Measurements from ENCODE around the gene GMDS.

Gene GMDS

GRCh38 chr6:1600063-1600763 lies 645.2 kb downstream of the GMDS start:
- Mint-ChIP-seq H3K9me3 (no peaks in the 10 kb centered on the region), H3K27ac (no peak overlapping the region), H3K4me1 (ENCODE audit: low read depth) (peaks cover under 1% of the 10 kb centered on the region), H3K4me3 (no peak overlapping the region), H3K36me3 (ENCODE audit: low read depth) (no peaks in the 10 kb centered on the region), H3K27me3 (peaks cover 75% of the 10 kb centered on the region)

DNA sequence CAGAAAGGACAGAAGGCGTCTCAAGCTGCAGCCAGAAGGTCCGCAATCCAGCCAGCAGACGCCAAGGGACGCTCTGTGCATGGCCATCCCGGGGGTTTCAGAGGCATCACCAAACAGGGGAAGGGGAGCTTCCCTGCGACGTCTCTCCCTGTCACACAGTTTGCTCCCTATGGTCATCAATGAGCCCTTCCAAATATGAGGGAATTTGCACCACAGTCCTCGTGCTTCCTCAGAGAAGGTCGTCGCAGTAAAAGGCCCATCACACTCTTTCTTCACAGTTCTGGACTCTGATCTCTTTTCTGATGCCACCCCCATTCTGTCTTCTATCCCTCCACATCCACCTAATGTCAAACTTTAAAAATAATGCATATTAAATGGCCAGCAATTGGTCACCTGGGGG lies 645.9 kb downstream of the GMDS start:
- no peaks in the 10 kb centered on the region for H3K36me3 Mint-ChIP-seq (ENCODE audit: low read depth)
- H3K4me3 Mint-ChIP-seq, result no peak overlapping the region
- H3K27me3 Mint-ChIP-seq, result peaks cover 79% of the 10 kb centered on the region
- H3K4me1 Mint-ChIP-seq (ENCODE audit: low read depth), result no peaks in the 10 kb centered on the region
- no peaks in the 10 kb centered on the region for H3K9me3 Mint-ChIP-seq
- H3K27ac Mint-ChIP-seq, result no peak overlapping the region

DNA sequence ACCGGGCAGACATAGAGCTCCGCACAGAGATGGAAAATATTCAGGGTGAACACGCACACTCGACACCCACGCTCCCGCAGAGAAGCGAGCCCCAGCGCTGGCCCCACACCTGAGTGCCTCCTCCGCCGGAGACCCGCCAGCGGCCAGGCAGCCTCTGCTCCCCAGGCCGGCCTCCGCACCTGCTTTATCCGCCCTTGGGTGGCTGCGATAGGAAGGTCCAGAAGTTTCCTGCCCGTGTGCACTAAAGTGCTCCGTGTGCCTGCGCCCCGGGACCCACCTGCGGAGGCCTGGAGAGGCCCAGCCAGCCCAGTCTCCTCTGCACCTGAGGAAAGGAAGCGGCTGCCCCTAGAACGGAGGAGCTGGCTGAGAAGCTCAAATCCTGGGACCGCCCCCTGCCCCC lies 646.5 kb downstream of the GMDS start:
- no peak overlapping the region for H3K27ac Mint-ChIP-seq
- H3K4me1 Mint-ChIP-seq (ENCODE audit: low read depth), result no peaks in the 10 kb centered on the region
- no peak overlapping the region for H3K4me3 Mint-ChIP-seq
- H3K27me3 Mint-ChIP-seq, result peaks cover 76% of the 10 kb centered on the region
- H3K9me3 Mint-ChIP-seq, result no peaks in the 10 kb centered on the region
- no peaks in the 10 kb centered on the region for H3K36me3 Mint-ChIP-seq (ENCODE audit: low read depth)

DNA sequence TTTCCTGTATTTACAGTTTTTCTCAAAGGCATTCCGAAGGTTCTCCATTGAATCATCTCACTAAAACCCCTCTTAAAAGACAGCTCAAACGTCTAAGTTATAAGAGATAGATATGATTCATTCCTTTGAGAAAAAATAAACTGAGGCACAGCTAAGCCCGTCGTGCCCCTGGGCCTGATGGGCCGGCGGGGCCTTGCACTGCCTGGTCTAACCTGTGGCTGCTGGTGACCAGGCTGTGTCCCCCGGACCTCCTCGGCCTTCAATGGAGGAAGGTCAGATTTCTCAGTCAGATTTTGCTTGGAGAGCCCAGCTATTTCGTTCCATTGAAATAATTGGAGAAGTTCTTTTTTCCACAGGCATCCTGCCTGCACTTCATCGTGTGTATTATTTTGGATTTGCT lies 647.0 kb downstream of the GMDS start:
- Mint-ChIP-seq H3K4me3 (no peak overlapping the region), H3K4me1 (ENCODE audit: low read depth) (no peaks in the 10 kb centered on the region), H3K27me3 (peaks cover 75% of the 10 kb centered on the region), H3K36me3 (ENCODE audit: low read depth) (no peaks in the 10 kb centered on the region), H3K27ac (no peak overlapping the region), H3K9me3 (no peaks in the 10 kb centered on the region)

DNA sequence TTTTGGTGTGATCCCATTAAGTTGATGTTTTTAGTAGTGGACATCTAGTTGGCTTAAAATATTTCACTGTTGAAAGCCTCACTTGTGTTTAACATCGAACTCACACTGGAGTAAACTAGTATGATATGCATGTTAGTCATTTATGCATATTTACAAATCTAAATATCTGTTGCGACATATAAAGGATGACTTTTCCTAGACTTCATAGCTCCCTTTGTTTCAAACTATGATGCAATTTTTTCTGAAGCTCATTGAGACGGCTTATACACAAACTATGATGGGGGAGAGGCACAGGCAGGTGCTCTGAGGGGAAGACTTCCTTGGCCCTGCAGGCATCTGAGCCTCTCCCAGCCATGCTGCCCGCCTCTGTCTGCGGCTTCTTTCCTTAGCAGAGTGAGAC lies 647.5 kb downstream of the GMDS start:
- no peak overlapping the region for H3K4me3 Mint-ChIP-seq
- peaks cover 73% of the 10 kb centered on the region for H3K27me3 Mint-ChIP-seq
- no peaks in the 10 kb centered on the region for H3K36me3 Mint-ChIP-seq (ENCODE audit: low read depth)
- H3K9me3 Mint-ChIP-seq, result no peaks in the 10 kb centered on the region
- no peak overlapping the region for H3K27ac Mint-ChIP-seq
- no peaks in the 10 kb centered on the region for H3K4me1 Mint-ChIP-seq (ENCODE audit: low read depth)

DNA sequence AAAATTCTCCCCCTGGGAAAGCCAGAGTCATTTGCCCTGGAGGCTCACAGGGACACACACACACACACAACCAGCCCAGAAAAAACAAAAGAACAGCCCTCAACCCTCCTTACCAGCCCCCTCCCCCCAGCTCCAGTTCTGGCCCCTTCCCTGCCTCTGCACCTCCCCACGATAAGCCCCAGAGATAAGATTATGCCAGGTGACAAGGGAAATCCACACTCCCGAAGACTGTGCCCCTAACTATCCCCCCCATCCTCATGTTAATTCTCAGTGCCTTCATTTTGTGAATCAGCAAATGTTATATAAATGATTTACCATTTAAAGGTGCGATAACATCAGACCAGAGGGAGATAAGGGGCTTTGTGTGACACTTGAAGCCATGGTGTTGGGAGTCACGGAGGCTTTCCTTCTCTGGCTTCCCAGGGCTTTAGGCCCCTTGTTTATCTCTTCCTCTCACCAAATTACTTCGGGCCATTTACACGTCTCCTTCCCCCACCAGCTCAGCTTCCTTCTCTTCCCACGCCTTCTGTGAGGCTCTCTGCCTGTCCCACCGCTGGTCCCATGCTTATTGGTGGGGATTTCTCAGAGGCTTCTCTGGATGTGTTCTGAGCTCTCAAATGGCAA lies 648.2 kb downstream of the GMDS start:
- Mint-ChIP-seq H3K4me1 (ENCODE audit: low read depth) (no peaks in the 10 kb centered on the region), H3K27me3 (peaks cover 73% of the 10 kb centered on the region), H3K27ac (no peak overlapping the region), H3K36me3 (ENCODE audit: low read depth) (no peaks in the 10 kb centered on the region), H3K4me3 (no peak overlapping the region), H3K9me3 (no peaks in the 10 kb centered on the region)

GRCh38 chr6:1596088-1596852 lies 649.1 kb downstream of the GMDS start:
- H3K27ac Mint-ChIP-seq, result no peak overlapping the region
- H3K4me3 Mint-ChIP-seq, result no peak overlapping the region
- H3K4me1 Mint-ChIP-seq (ENCODE audit: low read depth), result no peaks in the 10 kb centered on the region
- no peaks in the 10 kb centered on the region for H3K36me3 Mint-ChIP-seq (ENCODE audit: low read depth)
- H3K27me3 Mint-ChIP-seq, result peaks cover 68% of the 10 kb centered on the region
- H3K9me3 Mint-ChIP-seq, result no peaks in the 10 kb centered on the region

DNA sequence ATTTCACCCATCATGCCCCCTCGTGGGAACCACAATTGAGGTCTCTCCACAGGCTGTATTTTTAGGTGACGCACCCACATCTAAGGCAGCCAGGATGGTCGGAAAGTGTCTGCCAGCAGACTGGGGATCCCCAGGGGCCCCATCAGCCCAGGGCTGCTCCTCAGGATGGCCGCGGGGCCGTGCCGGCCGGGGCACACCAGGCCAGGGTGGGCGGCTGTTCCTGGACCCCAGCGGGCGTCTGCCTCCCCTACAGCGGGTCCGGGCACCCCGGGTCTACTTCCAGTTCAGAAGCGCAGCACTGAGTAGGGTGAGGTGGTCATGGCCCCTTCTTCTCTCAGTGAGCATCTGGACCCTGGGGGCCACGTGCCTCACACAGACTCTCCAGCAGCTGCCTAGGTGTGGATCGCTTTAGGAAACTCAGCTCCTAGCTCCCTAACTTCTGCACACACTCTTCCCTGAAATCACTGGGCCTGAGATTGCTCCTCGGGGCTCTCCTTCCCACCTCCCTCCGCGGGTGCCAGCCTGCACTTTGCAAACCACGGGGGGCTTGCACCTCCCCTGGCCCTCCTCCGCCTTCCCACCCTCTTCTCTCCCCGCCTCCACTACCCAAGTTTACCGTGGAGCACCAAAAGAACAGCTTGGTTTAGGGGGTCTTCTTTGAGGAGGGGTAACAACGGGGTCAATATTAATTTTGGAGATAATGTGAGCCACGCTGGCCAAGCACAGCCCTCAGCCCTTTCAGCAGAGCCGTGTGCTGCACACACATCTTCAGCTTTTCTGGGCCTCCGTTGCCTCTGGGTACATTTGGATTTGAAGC lies 649.9 kb downstream of the GMDS start:
- Mint-ChIP-seq H3K27me3 (peaks cover 62% of the 10 kb centered on the region), H3K27ac (no peak overlapping the region), H3K36me3 (ENCODE audit: low read depth) (no peaks in the 10 kb centered on the region), H3K4me1 (ENCODE audit: low read depth) (no peaks in the 10 kb centered on the region), H3K9me3 (no peaks in the 10 kb centered on the region), H3K4me3 (no peak overlapping the region)

GRCh38 chr6:1594445-1595200 lies 650.8 kb downstream of the GMDS start:
- Mint-ChIP-seq H3K9me3 (no peaks in the 10 kb centered on the region), H3K4me3 (no peak overlapping the region), H3K27ac (no peak overlapping the region), H3K27me3 (peaks cover 62% of the 10 kb centered on the region), H3K4me1 (ENCODE audit: low read depth) (no peaks in the 10 kb centered on the region), H3K36me3 (ENCODE audit: low read depth) (no peaks in the 10 kb centered on the region)

- Mint-ChIP-seq H3K27me3 (peaks cover 65% of the 10 kb centered on the region), H3K4me3 (no peak overlapping the region), H3K4me1 (ENCODE audit: low read depth) (no peaks in the 10 kb centered on the region), H3K27ac (no peak overlapping the region), H3K9me3 (no peaks in the 10 kb centered on the region), H3K36me3 (ENCODE audit: low read depth) (no peaks in the 10 kb centered on the region)
Observed at GRCh38 chr6:1593958-1594314, 651.5 kb downstream of the GMDS start.

- Mint-ChIP-seq H3K27me3 (peaks cover 66% of the 10 kb centered on the region), H3K27ac (no peak overlapping the region), H3K4me3 (no peak overlapping the region), H3K4me1 (ENCODE audit: low read depth) (no peaks in the 10 kb centered on the region), H3K9me3 (no peaks in the 10 kb centered on the region), H3K36me3 (ENCODE audit: low read depth) (no peaks in the 10 kb centered on the region)
Observed at GRCh38 chr6:1593286-1593957, 652.0 kb downstream of the GMDS start.

DNA sequence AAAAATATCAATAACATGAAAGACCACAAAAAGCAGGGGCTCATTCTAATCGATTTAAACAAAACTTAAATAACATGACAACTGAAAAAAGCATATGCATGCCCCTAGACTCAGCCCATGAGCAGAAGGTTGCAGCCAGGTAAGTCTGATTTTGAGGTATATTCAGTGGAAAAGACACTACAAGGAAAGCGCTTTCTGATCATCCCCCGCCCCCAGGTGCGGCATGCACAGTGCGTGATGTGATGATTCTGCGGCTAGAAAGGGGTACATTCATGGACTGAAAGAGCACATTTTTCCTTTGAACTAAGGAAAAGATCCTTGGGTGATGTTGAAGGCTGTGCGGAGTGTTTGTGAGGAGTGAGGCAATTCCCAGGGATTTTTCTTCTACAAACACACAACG lies 652.6 kb downstream of the GMDS start:
- peaks cover 61% of the 10 kb centered on the region for H3K27me3 Mint-ChIP-seq

DNA sequence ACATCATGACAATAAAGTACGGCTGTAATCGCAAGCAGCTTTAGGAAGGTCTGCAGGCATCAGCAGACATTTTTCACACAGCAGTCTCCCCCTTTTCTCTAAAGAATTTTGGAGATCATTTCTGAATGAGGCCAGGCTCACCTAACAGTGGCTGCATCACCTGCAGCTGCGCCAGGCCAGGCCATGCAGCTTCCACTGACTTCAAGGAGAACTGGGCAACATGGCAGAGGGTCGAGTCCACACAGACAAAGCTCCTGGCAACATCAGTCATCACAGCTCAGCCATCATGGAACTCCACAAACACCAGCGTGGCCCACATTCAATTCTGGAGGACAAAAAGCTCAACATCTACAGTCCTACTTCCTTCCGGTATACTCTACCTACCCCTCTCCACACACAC lies 653.5 kb downstream of the GMDS start:
- no peak overlapping the region for H3K27ac Mint-ChIP-seq
- no peaks in the 10 kb centered on the region for H3K36me3 Mint-ChIP-seq (ENCODE audit: low read depth)
- H3K27me3 Mint-ChIP-seq, result peaks cover 52% of the 10 kb centered on the region
- H3K4me1 Mint-ChIP-seq (ENCODE audit: low read depth), result no peaks in the 10 kb centered on the region
- no peaks in the 10 kb centered on the region for H3K9me3 Mint-ChIP-seq
- H3K4me3 Mint-ChIP-seq, result no peak overlapping the region

More for the DNA sequence above, 652.6 kb downstream of the GMDS start:
- H3K9me3 Mint-ChIP-seq, result no peaks in the 10 kb centered on the region
- H3K36me3 Mint-ChIP-seq (ENCODE audit: low read depth), result no peaks in the 10 kb centered on the region
- H3K4me1 Mint-ChIP-seq (ENCODE audit: low read depth), result no peaks in the 10 kb centered on the region
- no peak overlapping the region for H3K27ac Mint-ChIP-seq
- H3K4me3 Mint-ChIP-seq, result no peak overlapping the region

- H3K36me3 Mint-ChIP-seq (ENCODE audit: low read depth), result no peaks in the 10 kb centered on the region
- H3K4me1 Mint-ChIP-seq (ENCODE audit: low read depth), result no peaks in the 10 kb centered on the region
- no peak overlapping the region for H3K4me3 Mint-ChIP-seq
- no peak overlapping the region for H3K27ac Mint-ChIP-seq
- H3K9me3 Mint-ChIP-seq, result no peaks in the 10 kb centered on the region
- peaks cover 46% of the 10 kb centered on the region for H3K27me3 Mint-ChIP-seq
Observed at GRCh38 chr6:1591243-1591642, 654.2 kb downstream of the GMDS start.

Measured in stimulated activated naive CD8-positive, alpha-beta T cell treated with anti-CD3 and anti-CD28 coated beads, Interleukin-15, Interleukin-2, amounts not matched to agents 100 ng/mL and 50 ng/mL, for 24 hours (primary cell).